IPS-18a (cell line): Measurements from ENCODE around the gene SRRM4.
"Not testable (repeated sequence)": the region's sequence is repeated elsewhere in the genome, so short reads cannot be mapped to it uniquely, and the experiment has no call there.

ENCODE experiments used
- H3K27ac ChIP-seq: one replicate; pipeline ENCODE4 v1.5.1; 2013; ENCODE audit warnings: low read length
- H3K27me3 ChIP-seq: one replicate; pipeline ENCODE4 v1.6.1; 2013; ENCODE audit warnings: mild to moderate bottlenecking, low read length; ENCODE audit not compliant: control insufficient read depth, insufficient read depth
- H3K36me3 ChIP-seq: one replicate; pipeline ENCODE4 v1.6.1; 2013; ENCODE audit warnings: low read depth, low read length; ENCODE audit not compliant: control insufficient read depth
- H3K4me1 ChIP-seq: one replicate; pipeline ENCODE4 v1.6.1; 2013; ENCODE audit warnings: low read depth, low read length; ENCODE audit not compliant: control insufficient read depth
- H3K4me3 ChIP-seq: one replicate; pipeline ENCODE4 v1.5.1; 2013; ENCODE audit warnings: low read length
- H3K9ac ChIP-seq: one replicate; pipeline ENCODE4 v1.6.1; 2013; ENCODE audit warnings: mild to moderate bottlenecking, low read length, moderate library complexity
- H3K9me3 ChIP-seq: one replicate; pipeline ENCODE4 v1.6.1; 2013; ENCODE audit warnings: low read depth, low read length; ENCODE audit not compliant: control insufficient read depth

SRRM4 gene

GRCh38 chr12:119012179-119012578, 30.8 kb downstream of the SRRM4 start:
- Histone ChIP-seq H3K27ac (no peak overlapping the region), H3K27me3 (peaks cover 5% of the 10 kb centered on the region), H3K4me1 (peaks cover 44% of the 10 kb centered on the region), H3K9ac (no peak overlapping the region), H3K36me3 (no peaks in the 10 kb centered on the region), H3K4me3 (no peak overlapping the region), H3K9me3 (no peaks in the 10 kb centered on the region)

GRCh38 chr12:119013023-119013422, 31.7 kb downstream of the SRRM4 start:
- Histone ChIP-seq H3K4me3 (no peak overlapping the region), H3K27ac (no peak overlapping the region), H3K4me1 (peaks cover 52% of the 10 kb centered on the region), H3K9me3 (no peaks in the 10 kb centered on the region), H3K36me3 (no peaks in the 10 kb centered on the region), H3K9ac (no peak overlapping the region), H3K27me3 (peaks cover 5% of the 10 kb centered on the region)

- no peaks in the 10 kb centered on the region for H3K9me3 ChIP-seq
- H3K4me1 ChIP-seq, result peaks cover 56% of the 10 kb centered on the region
- no peak overlapping the region for H3K4me3 ChIP-seq
- peaks cover 4% of the 10 kb centered on the region for H3K27me3 ChIP-seq
- H3K36me3 ChIP-seq, result no peaks in the 10 kb centered on the region
- H3K9ac ChIP-seq, result no peak overlapping the region
- no peak overlapping the region for H3K27ac ChIP-seq
Observed at GRCh38 chr12:119014368-119014767, 33.0 kb downstream of the SRRM4 start.

- Histone ChIP-seq H3K36me3 (no peaks in the 10 kb centered on the region), H3K9me3 (no peaks in the 10 kb centered on the region), H3K9ac (no peak overlapping the region), H3K4me1 (peaks cover 61% of the 10 kb centered on the region), H3K4me3 (no peak overlapping the region), H3K27ac (no peak overlapping the region), H3K27me3 (no peaks in the 10 kb centered on the region)
Observed at GRCh38 chr12:119016715-119017114, 35.4 kb downstream of the SRRM4 start.

- Histone ChIP-seq H3K4me3 (no peak overlapping the region), H3K36me3 (no peaks in the 10 kb centered on the region), H3K9me3 (no peaks in the 10 kb centered on the region), H3K27ac (no peak overlapping the region), H3K27me3 (no peaks in the 10 kb centered on the region), H3K4me1 (peaks cover 53% of the 10 kb centered on the region), H3K9ac (no peak overlapping the region)
Observed at GRCh38 chr12:119019166-119019565, 37.8 kb downstream of the SRRM4 start.

- H3K4me1 ChIP-seq, result peaks cover 50% of the 10 kb centered on the region
- H3K27ac ChIP-seq, result no peak overlapping the region
- H3K36me3 ChIP-seq, result no peaks in the 10 kb centered on the region
- H3K9me3 ChIP-seq, result no peaks in the 10 kb centered on the region
- no peak overlapping the region for H3K9ac ChIP-seq
- no peak overlapping the region for H3K4me3 ChIP-seq
- H3K27me3 ChIP-seq, result no peaks in the 10 kb centered on the region
Observed at GRCh38 chr12:119020406-119021360, 39.3 kb downstream of the SRRM4 start.

- Histone ChIP-seq H3K36me3 (no peaks in the 10 kb centered on the region), H3K4me3 (no peak overlapping the region), H3K4me1 (peaks cover 23% of the 10 kb centered on the region), H3K9me3 (no peaks in the 10 kb centered on the region), H3K27me3 (no peaks in the 10 kb centered on the region), H3K27ac (no peak overlapping the region), H3K9ac (no peak overlapping the region)
Observed at GRCh38 chr12:119024356-119024755, 43.0 kb downstream of the SRRM4 start.

- Histone ChIP-seq H3K27ac (no peak overlapping the region), H3K36me3 (no peaks in the 10 kb centered on the region), H3K4me1 (peaks cover 10% of the 10 kb centered on the region), H3K9ac (no peak overlapping the region), H3K4me3 (no peak overlapping the region), H3K9me3 (peaks cover 2% of the 10 kb centered on the region), H3K27me3 (no peaks in the 10 kb centered on the region)
Observed at GRCh38 chr12:119025786-119026185, 44.4 kb downstream of the SRRM4 start.

GRCh38 chr12:119033332-119033731, 52.0 kb downstream of the SRRM4 start:
- H3K27ac ChIP-seq, H3K36me3 ChIP-seq, H3K9me3 ChIP-seq, H3K27me3 ChIP-seq, H3K4me3 ChIP-seq, H3K9ac ChIP-seq: not testable (repeated sequence)
- H3K4me1 ChIP-seq, result peaks cover 14% of the 10 kb centered on the region

- Histone ChIP-seq H3K27me3 (no peaks in the 10 kb centered on the region), H3K9ac (no peak overlapping the region), H3K9me3 (no peaks in the 10 kb centered on the region), H3K4me1 (peaks cover 19% of the 10 kb centered on the region), H3K36me3 (no peaks in the 10 kb centered on the region), H3K27ac (no peak overlapping the region), H3K4me3 (no peak overlapping the region)
Observed at GRCh38 chr12:119036878-119037825, 55.8 kb downstream of the SRRM4 start.

- H3K27me3 ChIP-seq, result no peaks in the 10 kb centered on the region
- H3K27ac ChIP-seq, result no peak overlapping the region
- H3K4me1 ChIP-seq, result peaks cover 5% of the 10 kb centered on the region
- no peak overlapping the region for H3K4me3 ChIP-seq
- H3K9me3 ChIP-seq, result no peaks in the 10 kb centered on the region
- no peak overlapping the region for H3K9ac ChIP-seq
- H3K36me3 ChIP-seq, result no peaks in the 10 kb centered on the region
Observed at GRCh38 chr12:119044094-119044493, 62.8 kb downstream of the SRRM4 start.
